ENCODE results near the gene CDH23.

CDH23 gene

DNA sequence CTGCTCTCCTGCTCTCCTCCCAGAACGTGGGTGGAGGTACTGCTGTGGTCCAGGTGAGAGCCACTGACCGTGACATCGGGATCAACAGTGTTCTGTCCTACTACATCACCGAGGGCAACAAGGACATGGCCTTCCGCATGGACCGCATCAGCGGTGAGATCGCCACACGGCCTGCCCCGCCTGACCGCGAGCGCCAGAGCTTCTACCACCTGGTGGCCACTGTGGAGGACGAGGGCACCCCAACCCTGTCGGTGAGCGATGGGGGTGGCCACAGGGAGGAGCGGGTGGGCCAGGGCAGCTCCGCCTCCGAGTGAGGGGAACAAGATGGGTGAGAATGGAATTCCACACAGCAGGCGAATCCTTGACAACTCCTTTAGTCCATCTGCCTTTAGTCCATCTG lies 345.0 kb downstream of the CDH23 start:
- Histone ChIP-seq H3K27ac (no peak overlapping the region), H3K4me1 (ENCODE audit: low read depth, poor library complexity, severe bottlenecking) (no peaks in the 10 kb centered on the region), H3K4me2 (no peak overlapping the region), H2AFZ (ENCODE audit: low read depth) (no peak overlapping the region), H4K20me1 (ENCODE audit: insufficient read depth) (no peaks in the 10 kb centered on the region), H3K4me3 (IDR thresholded peaks at IDR 0.05; ENCODE audit: insufficient read depth, low read depth, low read length) (no peak overlapping the region), H3K36me3 (ENCODE audit: insufficient read depth) (no peaks in the 10 kb centered on the region), H3K79me2 (ENCODE audit: insufficient read depth, low read depth) (no peaks in the 10 kb centered on the region), H3K27me3 (ENCODE audit: insufficient read depth, low read depth) (no peaks in the 10 kb centered on the region; the same call in 1 of the 2 replicates), H3K9ac (no peak overlapping the region)
- TF ChIP-seq, protein P1, sequence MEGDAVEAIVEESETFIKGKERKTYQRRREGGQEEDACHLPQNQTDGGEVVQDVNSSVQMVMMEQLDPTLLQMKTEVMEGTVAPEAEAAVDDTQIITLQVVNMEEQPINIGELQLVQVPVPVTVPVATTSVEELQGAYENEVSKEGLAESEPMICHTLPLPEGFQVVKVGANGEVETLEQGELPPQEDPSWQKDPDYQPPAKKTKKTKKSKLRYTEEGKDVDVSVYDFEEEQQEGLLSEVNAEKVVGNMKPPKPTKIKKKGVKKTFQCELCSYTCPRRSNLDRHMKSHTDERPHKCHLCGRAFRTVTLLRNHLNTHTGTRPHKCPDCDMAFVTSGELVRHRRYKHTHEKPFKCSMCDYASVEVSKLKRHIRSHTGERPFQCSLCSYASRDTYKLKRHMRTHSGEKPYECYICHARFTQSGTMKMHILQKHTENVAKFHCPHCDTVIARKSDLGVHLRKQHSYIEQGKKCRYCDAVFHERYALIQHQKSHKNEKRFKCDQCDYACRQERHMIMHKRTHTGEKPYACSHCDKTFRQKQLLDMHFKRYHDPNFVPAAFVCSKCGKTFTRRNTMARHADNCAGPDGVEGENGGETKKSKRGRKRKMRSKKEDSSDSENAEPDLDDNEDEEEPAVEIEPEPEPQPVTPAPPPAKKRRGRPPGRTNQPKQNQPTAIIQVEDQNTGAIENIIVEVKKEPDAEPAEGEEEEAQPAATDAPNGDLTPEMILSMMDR (conservative IDR thresholded peaks at IDR 0.05; ENCODE audit: low read depth, low read length): no peak

DNA sequence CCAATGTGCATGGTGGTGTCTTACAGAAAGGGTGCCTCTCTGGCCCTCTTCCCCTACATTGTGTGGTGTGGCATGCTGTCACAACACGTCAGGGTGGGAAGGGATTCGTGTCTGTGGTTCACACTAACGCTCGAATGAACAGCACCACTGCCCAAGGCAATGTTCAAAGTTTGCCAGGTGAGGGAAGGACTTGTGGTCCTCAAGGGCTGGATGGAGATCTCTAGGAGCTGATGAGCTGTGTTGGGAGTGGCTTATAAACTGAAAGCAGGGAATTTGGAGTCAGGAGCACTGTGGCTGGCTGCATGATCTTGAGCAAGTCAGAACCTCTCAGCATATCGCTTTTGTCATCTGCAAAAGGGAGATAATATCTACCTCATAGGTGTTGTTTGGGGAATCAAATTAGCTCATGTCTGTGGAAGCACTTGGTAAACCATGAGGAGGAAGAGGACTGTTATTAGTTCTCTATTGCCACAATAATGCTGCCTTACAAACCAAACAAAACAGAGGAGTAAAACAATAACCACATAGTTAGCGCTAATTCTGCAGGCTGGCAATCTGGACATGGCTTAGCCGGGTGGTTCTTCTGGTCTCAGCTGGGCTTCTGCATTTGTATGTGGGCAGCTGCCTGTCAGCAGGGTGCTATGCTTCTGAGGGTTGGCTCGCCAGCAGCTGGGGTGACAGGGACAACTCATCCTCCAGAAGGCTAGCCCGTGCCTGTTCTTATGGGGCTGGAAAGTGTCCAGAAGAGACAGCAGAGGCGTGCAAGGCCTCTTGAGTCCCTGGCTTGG lies 345.8 kb downstream of the CDH23 start:
- H3K27ac ChIP-seq: no peak overlapping the region

DNA sequence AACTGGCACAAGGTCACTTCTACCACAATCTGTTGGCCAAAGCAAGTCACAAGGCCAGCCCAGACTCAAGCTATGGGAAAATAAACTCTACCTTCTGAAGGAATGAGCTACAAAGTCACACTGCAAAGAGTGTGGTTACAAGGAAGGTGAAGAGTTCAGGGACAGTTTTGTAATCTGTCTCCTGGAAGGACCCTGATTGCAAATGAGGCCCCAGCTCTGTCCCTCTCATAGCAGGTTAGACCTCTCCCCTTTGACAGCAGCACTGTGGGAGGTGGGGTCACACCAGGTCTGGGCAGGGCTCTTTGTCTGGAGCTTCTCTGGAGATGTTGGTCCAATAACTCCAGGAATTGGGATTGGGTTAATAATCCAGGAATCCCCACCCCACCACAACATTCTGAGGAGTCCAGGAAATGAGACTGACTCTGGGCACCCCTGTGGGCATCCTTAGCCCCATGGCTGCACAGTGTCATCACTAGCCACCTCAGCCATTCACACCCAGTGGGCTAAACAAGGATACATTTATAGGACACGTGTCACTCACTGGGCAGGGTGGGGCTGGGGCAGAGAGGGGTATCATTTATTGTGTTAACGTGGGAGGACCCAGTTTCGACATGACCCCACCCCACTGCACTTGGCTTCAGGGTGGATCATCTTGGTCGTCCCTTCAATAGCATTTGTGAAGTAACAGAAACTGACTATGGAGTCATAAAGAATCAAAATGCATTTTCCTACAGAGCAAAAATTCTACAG lies 346.5 kb downstream of the CDH23 start:
- no peaks in the 10 kb centered on the region for H3K4me1 ChIP-seq (ENCODE audit: low read depth, poor library complexity, severe bottlenecking)
- no peaks in the 10 kb centered on the region for H3K79me2 ChIP-seq (ENCODE audit: insufficient read depth, low read depth)
- no peak overlapping the region for H2AFZ ChIP-seq (ENCODE audit: low read depth)
- H3K4me3 ChIP-seq (IDR thresholded peaks at IDR 0.05; ENCODE audit: insufficient read depth, low read depth, low read length): no peak overlapping the region
- no peak overlapping the region for H3K9ac ChIP-seq
- H3K27ac ChIP-seq: no peak overlapping the region
- H3K36me3 ChIP-seq (ENCODE audit: insufficient read depth): no peaks in the 10 kb centered on the region
- H3K4me2 ChIP-seq: no peak overlapping the region
- no peaks in the 10 kb centered on the region for H4K20me1 ChIP-seq (ENCODE audit: insufficient read depth)
- H3K27me3 ChIP-seq (ENCODE audit: insufficient read depth, low read depth): no peaks in the 10 kb centered on the region; the same call in 1 of the 2 replicates
- TF ChIP-seq, protein P1 (conservative IDR thresholded peaks at IDR 0.05; ENCODE audit: low read depth, low read length): no peak

More for the DNA sequence above, 345.8 kb downstream of the CDH23 start:
- Histone ChIP-seq H3K4me1 (ENCODE audit: low read depth, poor library complexity, severe bottlenecking) (no peaks in the 10 kb centered on the region), H3K9ac (no peak overlapping the region), H4K20me1 (ENCODE audit: insufficient read depth) (no peaks in the 10 kb centered on the region), H3K4me2 (no peak overlapping the region), H3K79me2 (ENCODE audit: insufficient read depth, low read depth) (no peaks in the 10 kb centered on the region), H3K36me3 (ENCODE audit: insufficient read depth) (no peaks in the 10 kb centered on the region), H3K4me3 (IDR thresholded peaks at IDR 0.05; ENCODE audit: insufficient read depth, low read depth, low read length) (no peak overlapping the region), H3K27me3 (ENCODE audit: insufficient read depth, low read depth) (no peaks in the 10 kb centered on the region; the same call in 1 of the 2 replicates), H2AFZ (ENCODE audit: low read depth) (no peak overlapping the region)
- TF ChIP-seq, protein P1 (conservative IDR thresholded peaks at IDR 0.05; ENCODE audit: low read depth, low read length): no peak

DNA sequence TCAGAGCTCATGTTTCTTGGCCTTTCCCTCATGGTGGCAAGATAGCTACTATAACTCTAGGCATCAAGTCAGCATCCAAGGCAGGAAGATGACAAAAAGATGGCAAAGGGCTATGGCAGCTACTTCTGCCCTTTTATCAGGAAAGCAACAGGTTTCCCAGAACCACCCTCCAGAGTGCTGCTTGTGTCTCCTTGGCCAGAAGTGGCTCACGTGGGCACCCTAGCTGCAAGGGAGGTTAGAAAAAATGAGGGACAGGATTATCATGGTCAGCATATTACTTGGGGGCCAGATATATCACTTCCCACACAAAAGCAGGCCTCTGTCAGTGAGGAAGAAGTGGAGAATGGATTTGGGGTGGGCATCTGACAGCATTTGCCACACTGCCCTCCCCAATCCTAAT lies 347.1 kb downstream of the CDH23 start:
- H3K27me3 ChIP-seq (ENCODE audit: insufficient read depth, low read depth): no peaks in the 10 kb centered on the region; the same call in 1 of the 2 replicates
- no peak overlapping the region for H3K4me2 ChIP-seq
- H3K27ac ChIP-seq: no peak overlapping the region
- H3K79me2 ChIP-seq (ENCODE audit: insufficient read depth, low read depth): no peaks in the 10 kb centered on the region
- TF ChIP-seq, protein P1 (conservative IDR thresholded peaks at IDR 0.05; ENCODE audit: low read depth, low read length): no peak
- no peak overlapping the region for H2AFZ ChIP-seq (ENCODE audit: low read depth)
- no peak overlapping the region for H3K4me3 ChIP-seq (IDR thresholded peaks at IDR 0.05; ENCODE audit: insufficient read depth, low read depth, low read length)
- H3K36me3 ChIP-seq (ENCODE audit: insufficient read depth): no peaks in the 10 kb centered on the region
- H4K20me1 ChIP-seq (ENCODE audit: insufficient read depth): no peaks in the 10 kb centered on the region
- H3K4me1 ChIP-seq (ENCODE audit: low read depth, poor library complexity, severe bottlenecking): no peaks in the 10 kb centered on the region
- no peak overlapping the region for H3K9ac ChIP-seq
